SK-N-SH treated with all-trans-retinoic acid at 6 μM for 48 hours (cell line): Measurements from ENCODE around the gene RUBCNL.
A peak's percentile ranks its signal among the peaks of the same experiment; 100 is the strongest.

Source experiments
- ATAC-seq: fragments of 200-7000 bp; cut with Tn5 transposase; 3 replicates; pipeline ENCODE4 v1.9.1; 2020; ENCODE audit warnings: mild to moderate bottlenecking, moderate library complexity
- ARNTL ChIP-seq: fragments of 450-650 bp; formaldehyde crosslinking; IDR thresholded peaks from 2 replicates; pipeline ENCODE4 v1.5.0; 2020; ENCODE audit warnings: low read depth, mild to moderate bottlenecking, moderate library complexity, borderline replicate concordance
- BACH2 ChIP-seq: fragments of 250-450 bp; sonication (Bioruptor Pico); IDR thresholded peaks from 2 replicates; pipeline ENCODE4 v1.9.0; 2021; ENCODE audit warnings: mild to moderate bottlenecking, borderline replicate concordance
- GLIS3 ChIP-seq: fragments of 250-450 bp; sonication (Bioruptor Pico); IDR thresholded peaks from 2 replicates; pipeline ENCODE4 v1.5.0; 2020; ENCODE audit warnings: mild to moderate bottlenecking, moderate library complexity
- OSR1 ChIP-seq: fragments of 250-450 bp; sonication (Bioruptor Pico); IDR thresholded peaks from 2 replicates; pipeline ENCODE4 v1.8.0; 2022; ENCODE audit warnings: moderate library complexity, mild to moderate bottlenecking, inconsistent platforms
- PPARA ChIP-seq: fragments of 250-450 bp; sonication (Bioruptor Pico); IDR thresholded peaks from 2 replicates; pipeline ENCODE4 v1.5.0; 2020; ENCODE audit warnings: mild to moderate bottlenecking, borderline replicate concordance
- TOX ChIP-seq: fragments of 250-450 bp; sonication (Bioruptor Pico); IDR thresholded peaks from 2 replicates; pipeline ENCODE4 v1.8.0; 2021; ENCODE audit warnings: mild to moderate bottlenecking, moderate library complexity, borderline replicate concordance
- ZC3H10 ChIP-seq: fragments of 250-450 bp; sonication (Bioruptor Pico); IDR thresholded peaks from 2 replicates; pipeline ENCODE4 v1.5.1; 2021; ENCODE audit warnings: mild to moderate bottlenecking, moderate library complexity
- ZFP3 ChIP-seq: fragments of 250-450 bp; sonication (Bioruptor Pico); IDR thresholded peaks from 2 replicates; pipeline ENCODE4 v1.5.0; 2020; ENCODE audit warnings: mild to moderate bottlenecking, moderate library complexity
- ZFP30 ChIP-seq: fragments of 450-650 bp; formaldehyde crosslinking; IDR thresholded peaks from 2 replicates; pipeline ENCODE4 v1.5.0; 2022; ENCODE audit warnings: mild to moderate bottlenecking, moderate library complexity
- TF ChIP-seq, protein P1 (sequence below): fragments of 250-450 bp; sonication (Bioruptor Pico); IDR thresholded peaks from 2 replicates; pipeline ENCODE4 v1.8.0; 2020; ENCODE audit warnings: mild to moderate bottlenecking, moderate library complexity, borderline replicate concordance
- TF ChIP-seq, protein P2 (sequence below): fragments of 250-450 bp; sonication (Bioruptor Pico); IDR thresholded peaks from 2 replicates; pipeline ENCODE4 v1.5.0; 2020; ENCODE audit warnings: mild to moderate bottlenecking, moderate library complexity
- TF ChIP-seq, protein P3 (sequence below): fragments of 250-450 bp; sonication (Bioruptor Pico); IDR thresholded peaks from 2 replicates; pipeline ENCODE4 v1.8.0; 2021; ENCODE audit warnings: low read depth, mild to moderate bottlenecking, moderate library complexity, borderline replicate concordance
- TF ChIP-seq, protein P4 (sequence below): fragments of 250-450 bp; sonication (Bioruptor Pico); IDR thresholded peaks from 2 replicates; pipeline ENCODE4 v1.5.1; 2020; ENCODE audit warnings: low read depth, mild to moderate bottlenecking, moderate library complexity

RUBCNL gene

DNA sequence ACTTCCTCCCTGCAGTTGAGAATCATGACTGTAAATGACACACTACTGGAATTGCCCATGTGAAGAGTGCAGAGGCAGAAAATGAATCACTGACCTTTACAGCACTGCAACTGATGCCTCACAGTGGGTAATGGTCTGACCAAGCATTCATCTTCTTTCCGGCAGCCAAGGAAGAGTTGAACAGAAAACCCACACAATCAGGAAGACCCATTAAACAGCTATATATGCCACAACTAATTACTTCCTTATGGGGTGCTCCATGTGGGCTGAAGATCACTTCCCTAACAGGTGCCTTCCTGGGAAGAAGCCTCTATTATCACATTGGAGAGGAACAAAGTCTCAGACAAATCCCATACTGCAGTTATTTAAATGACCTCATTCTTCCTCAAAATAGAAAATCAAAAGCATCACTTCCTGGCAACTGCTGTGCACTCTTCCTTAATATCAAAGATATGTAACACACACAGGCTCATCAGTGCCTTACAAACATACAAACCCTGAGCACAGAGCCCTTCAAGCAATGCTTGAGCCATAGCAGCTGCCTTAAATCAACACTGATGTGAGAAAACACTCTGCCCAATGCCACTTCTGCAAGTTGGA lies 45.8 kb downstream of the RUBCNL start:
- peak; percentile 66 for ATAC-seq
- no peak for TF ChIP-seq ZFP30 (CRISPR knock-in tag)
- TF ChIP-seq, protein P1, sequence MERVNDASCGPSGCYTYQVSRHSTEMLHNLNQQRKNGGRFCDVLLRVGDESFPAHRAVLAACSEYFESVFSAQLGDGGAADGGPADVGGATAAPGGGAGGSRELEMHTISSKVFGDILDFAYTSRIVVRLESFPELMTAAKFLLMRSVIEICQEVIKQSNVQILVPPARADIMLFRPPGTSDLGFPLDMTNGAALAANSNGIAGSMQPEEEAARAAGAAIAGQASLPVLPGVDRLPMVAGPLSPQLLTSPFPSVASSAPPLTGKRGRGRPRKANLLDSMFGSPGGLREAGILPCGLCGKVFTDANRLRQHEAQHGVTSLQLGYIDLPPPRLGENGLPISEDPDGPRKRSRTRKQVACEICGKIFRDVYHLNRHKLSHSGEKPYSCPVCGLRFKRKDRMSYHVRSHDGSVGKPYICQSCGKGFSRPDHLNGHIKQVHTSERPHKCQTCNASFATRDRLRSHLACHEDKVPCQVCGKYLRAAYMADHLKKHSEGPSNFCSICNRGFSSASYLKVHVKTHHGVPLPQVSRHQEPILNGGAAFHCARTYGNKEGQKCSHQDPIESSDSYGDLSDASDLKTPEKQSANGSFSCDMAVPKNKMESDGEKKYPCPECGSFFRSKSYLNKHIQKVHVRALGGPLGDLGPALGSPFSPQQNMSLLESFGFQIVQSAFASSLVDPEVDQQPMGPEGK: no peak
- TF ChIP-seq, protein P2, sequence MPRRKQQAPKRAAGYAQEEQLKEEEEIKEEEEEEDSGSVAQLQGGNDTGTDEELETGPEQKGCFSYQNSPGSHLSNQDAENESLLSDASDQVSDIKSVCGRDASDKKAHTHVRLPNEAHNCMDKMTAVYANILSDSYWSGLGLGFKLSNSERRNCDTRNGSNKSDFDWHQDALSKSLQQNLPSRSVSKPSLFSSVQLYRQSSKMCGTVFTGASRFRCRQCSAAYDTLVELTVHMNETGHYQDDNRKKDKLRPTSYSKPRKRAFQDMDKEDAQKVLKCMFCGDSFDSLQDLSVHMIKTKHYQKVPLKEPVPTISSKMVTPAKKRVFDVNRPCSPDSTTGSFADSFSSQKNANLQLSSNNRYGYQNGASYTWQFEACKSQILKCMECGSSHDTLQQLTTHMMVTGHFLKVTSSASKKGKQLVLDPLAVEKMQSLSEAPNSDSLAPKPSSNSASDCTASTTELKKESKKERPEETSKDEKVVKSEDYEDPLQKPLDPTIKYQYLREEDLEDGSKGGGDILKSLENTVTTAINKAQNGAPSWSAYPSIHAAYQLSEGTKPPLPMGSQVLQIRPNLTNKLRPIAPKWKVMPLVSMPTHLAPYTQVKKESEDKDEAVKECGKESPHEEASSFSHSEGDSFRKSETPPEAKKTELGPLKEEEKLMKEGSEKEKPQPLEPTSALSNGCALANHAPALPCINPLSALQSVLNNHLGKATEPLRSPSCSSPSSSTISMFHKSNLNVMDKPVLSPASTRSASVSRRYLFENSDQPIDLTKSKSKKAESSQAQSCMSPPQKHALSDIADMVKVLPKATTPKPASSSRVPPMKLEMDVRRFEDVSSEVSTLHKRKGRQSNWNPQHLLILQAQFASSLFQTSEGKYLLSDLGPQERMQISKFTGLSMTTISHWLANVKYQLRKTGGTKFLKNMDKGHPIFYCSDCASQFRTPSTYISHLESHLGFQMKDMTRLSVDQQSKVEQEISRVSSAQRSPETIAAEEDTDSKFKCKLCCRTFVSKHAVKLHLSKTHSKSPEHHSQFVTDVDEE: no peak
- TF ChIP-seq, protein P3, sequence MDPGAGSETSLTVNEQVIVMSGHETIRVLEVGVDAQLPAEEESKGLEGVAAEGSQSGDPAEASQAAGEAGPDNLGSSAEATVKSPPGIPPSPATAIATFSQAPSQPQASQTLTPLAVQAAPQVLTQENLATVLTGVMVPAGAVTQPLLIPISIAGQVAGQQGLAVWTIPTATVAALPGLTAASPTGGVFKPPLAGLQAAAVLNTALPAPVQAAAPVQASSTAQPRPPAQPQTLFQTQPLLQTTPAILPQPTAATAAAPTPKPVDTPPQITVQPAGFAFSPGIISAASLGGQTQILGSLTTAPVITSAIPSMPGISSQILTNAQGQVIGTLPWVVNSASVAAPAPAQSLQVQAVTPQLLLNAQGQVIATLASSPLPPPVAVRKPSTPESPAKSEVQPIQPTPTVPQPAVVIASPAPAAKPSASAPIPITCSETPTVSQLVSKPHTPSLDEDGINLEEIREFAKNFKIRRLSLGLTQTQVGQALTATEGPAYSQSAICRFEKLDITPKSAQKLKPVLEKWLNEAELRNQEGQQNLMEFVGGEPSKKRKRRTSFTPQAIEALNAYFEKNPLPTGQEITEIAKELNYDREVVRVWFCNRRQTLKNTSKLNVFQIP (CRISPR knock-in tag): no peak
- TF ChIP-seq TOX (CRISPR knock-in tag): no peak
- TF ChIP-seq ARNTL (CRISPR knock-in tag): no peak
- TF ChIP-seq, protein P4, sequence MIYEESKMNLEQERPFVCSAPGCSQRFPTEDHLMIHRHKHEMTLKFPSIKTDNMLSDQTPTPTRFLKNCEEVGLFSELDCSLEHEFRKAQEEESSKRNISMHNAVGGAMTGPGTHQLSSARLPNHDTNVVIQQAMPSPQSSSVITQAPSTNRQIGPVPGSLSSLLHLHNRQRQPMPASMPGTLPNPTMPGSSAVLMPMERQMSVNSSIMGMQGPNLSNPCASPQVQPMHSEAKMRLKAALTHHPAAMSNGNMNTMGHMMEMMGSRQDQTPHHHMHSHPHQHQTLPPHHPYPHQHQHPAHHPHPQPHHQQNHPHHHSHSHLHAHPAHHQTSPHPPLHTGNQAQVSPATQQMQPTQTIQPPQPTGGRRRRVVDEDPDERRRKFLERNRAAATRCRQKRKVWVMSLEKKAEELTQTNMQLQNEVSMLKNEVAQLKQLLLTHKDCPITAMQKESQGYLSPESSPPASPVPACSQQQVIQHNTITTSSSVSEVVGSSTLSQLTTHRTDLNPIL (CRISPR knock-in tag): no peak
- TF ChIP-seq ZC3H10 (CRISPR knock-in tag): no peak

- TF ChIP-seq OSR1 (CRISPR knock-in tag) (no peak), TOX (CRISPR knock-in tag) (no peak), PPARA (no peak), ZFP30 (CRISPR knock-in tag) (no peak), BACH2 (CRISPR knock-in tag) (no peak), ARNTL (CRISPR knock-in tag) (no peak), ZFP3 (CRISPR knock-in tag) (no peak)
- TF ChIP-seq, protein P3 (CRISPR knock-in tag): no peak
- TF ChIP-seq, protein P2: no peak
- TF ChIP-seq, all 23 proteins: peak for 0
These were observed 46.4 kb downstream of the RUBCNL start for GRCh38 chr13:46340631-46341111.

DNA sequence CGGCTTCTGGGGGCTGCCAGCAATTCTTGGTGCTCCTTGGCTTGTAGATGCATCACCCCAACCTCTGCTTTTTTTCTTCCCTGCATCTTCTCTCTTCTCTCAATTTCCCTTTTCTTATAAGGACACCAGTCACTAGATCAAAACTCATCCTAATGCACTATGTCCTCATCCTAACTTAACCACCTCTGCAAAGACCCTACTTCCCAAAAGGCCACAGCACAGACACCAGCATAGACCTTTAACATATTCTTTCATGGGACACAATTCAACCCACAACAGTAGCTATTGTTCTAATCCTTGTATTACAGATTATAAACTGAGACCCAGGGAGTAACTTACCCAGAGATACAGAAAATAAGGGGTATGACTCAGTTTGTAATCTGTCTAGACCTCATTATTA lies 47.0 kb downstream of the RUBCNL start:
- no peak for ATAC-seq

More at GRCh38 chr13:46340631-46341111, 46.4 kb downstream of the RUBCNL start:
- no peak for ATAC-seq

More for the DNA sequence above, 47.0 kb downstream of the RUBCNL start:
- TF ChIP-seq TOX (CRISPR knock-in tag): no peak
- no peak for TF ChIP-seq BACH2 (CRISPR knock-in tag)
- TF ChIP-seq GLIS3 (CRISPR knock-in tag): no peak
- TF ChIP-seq ZFP3 (CRISPR knock-in tag): no peak
